ENCODE measurements around the gene DDA1.

- TF ChIP-seq CTCF (IDR thresholded peaks at IDR 0.05; ENCODE audit: insufficient read depth, low read length, poor library complexity, severe bottlenecking) (no peak), EZH2phosphoT487 (conservative IDR thresholded peaks at IDR 0.05; ENCODE audit: low read length) (no peak)
Observed at GRCh38 chr19:17337675-17338432, 28.5 kb downstream of the DDA1 start.
